K562 (cell line): ENCODE data around the gene CCNC. TPM values are rescaled to one million over a fixed set of nuclear protein-coding genes. Genes with fewer than 3 reads are reported as not detected.

Source experiments
- ARID2 ChIP-seq: fragments of 450-650 bp; IDR thresholded peaks from 2 replicates; pipeline ENCODE4 v1.6.1; 2017; ENCODE audit warnings: antibody characterized with exemption, mild to moderate bottlenecking
- BMI1 ChIP-seq: fragments of 150-350 bp; IDR thresholded peaks from 2 replicates; pipeline ENCODE4 v1.6.1; 2014; ENCODE audit warnings: low read length
- BRF1 ChIP-seq: IDR thresholded peaks from 3 replicates; pipeline ENCODE4 v1.6.1; 2011; ENCODE audit warnings: borderline replicate concordance, mild to moderate bottlenecking; ENCODE audit not compliant: insufficient read length; ENCODE audit errors: extremely low read depth
- CCNT2 ChIP-seq: IDR thresholded peaks from 2 replicates; pipeline ENCODE4 v1.6.1; 2011; ENCODE audit warnings: borderline replicate concordance, low read depth, mild to moderate bottlenecking, moderate library complexity, mixed read lengths, low read length; ENCODE audit not compliant: insufficient read length; ENCODE audit errors: extremely low read depth
- CHCHD3 ChIP-seq: fragments of 250-450 bp; sonication (Bioruptor Pico); IDR thresholded peaks from 2 replicates; pipeline ENCODE4 v2.1.2; 2022; ENCODE audit warnings: mild to moderate bottlenecking
- CREB1 ChIP-seq, 2 experiments: sonication (generic) in 1 of 2; formaldehyde crosslinking in 1 of 2; IDR thresholded peaks; 2 replicates each; pipeline versions ENCODE4 v1.6.1 to v1.8.0; 2012 to 2022; ENCODE audit warnings: inconsistent platforms in 1 of 2, mild to moderate bottlenecking in 1 of 2, missing genetic modification reagents in 1 of 2, moderate library complexity in 1 of 2
- CREB3 ChIP-seq: fragments of 450-650 bp; conservative IDR thresholded peaks from 2 replicates; pipeline ENCODE4 v1.6.1; 2016; ENCODE audit warnings: missing genetic modification characterization, low read depth, mild to moderate bottlenecking, missing compliant biosample characterization, moderate library complexity
- CREB5 ChIP-seq: fragments of 250-450 bp; sonication (Bioruptor Pico); IDR thresholded peaks from 2 replicates; pipeline ENCODE4 v1.5.0; 2020; ENCODE audit warnings: mild to moderate bottlenecking
- E4F1 ChIP-seq: fragments of 250-450 bp; sonication (Bioruptor Pico); IDR thresholded peaks from 2 replicates; pipeline ENCODE4 v1.5.0; 2021; ENCODE audit warnings: mild to moderate bottlenecking, borderline replicate concordance
- GTF2A2 ChIP-seq: IDR thresholded peaks from 2 replicates; pipeline ENCODE4 v1.6.1; 2016; ENCODE audit warnings: mild to moderate bottlenecking, missing genetic modification characterization, missing compliant biosample characterization
- HDGF ChIP-seq: fragments of 450-650 bp; IDR thresholded peaks from 2 replicates; pipeline ENCODE4 v1.6.1; 2016
- HIVEP1 ChIP-seq: fragments of 250-450 bp; sonication (Bioruptor Pico); IDR thresholded peaks from 2 replicates; pipeline ENCODE4 v1.4.0; 2020; ENCODE audit warnings: mild to moderate bottlenecking
- HOXB6 ChIP-seq: fragments of 250-450 bp; sonication (Bioruptor Pico); IDR thresholded peaks from 2 replicates; pipeline ENCODE4 v1.5.1; 2022; ENCODE audit warnings: mild to moderate bottlenecking, borderline replicate concordance
- KDM4B ChIP-seq, 2 experiments: fragments of 450-650 bp in 1 of 2; sonication (generic) in 1 of 2; IDR thresholded peaks; 2 replicates each; pipeline ENCODE4 v1.6.1; 2016 to 2017; ENCODE audit warnings: borderline replicate concordance in 2 of 2, antibody characterized with exemption in 1 of 2, low read depth in 1 of 2, mild to moderate bottlenecking in 1 of 2
- KLF6 ChIP-seq: fragments of 250-450 bp; sonication (Bioruptor Pico); IDR thresholded peaks from 2 replicates; pipeline ENCODE4 v1.4.0; 2020; ENCODE audit warnings: mild to moderate bottlenecking, moderate library complexity, borderline replicate concordance
- NFE2 ChIP-seq: IDR thresholded peaks from 2 replicates; pipeline ENCODE4 v1.6.1; 2014; ENCODE audit warnings: antibody characterized with exemption, low read depth
- NR0B1 ChIP-seq: fragments of 450-650 bp; IDR thresholded peaks from one replicate; pipeline ENCODE4 v1.6.1; 2018; ENCODE audit warnings: mild to moderate bottlenecking, moderate library complexity; ENCODE audit not compliant: partially characterized antibody
- NR1H2 ChIP-seq: sonication (generic); formaldehyde crosslinking; IDR thresholded peaks from 2 replicates; pipeline ENCODE4 v1.4.0; 2020; ENCODE audit warnings: mild to moderate bottlenecking, missing genetic modification reagents
- RBM22 ChIP-seq: fragments of 200-400 bp; formaldehyde crosslinking; IDR thresholded peaks from 2 replicates; pipeline ENCODE4 v1.6.1; 2018; ENCODE audit warnings: low read length, low read depth; ENCODE audit not compliant: poor library complexity, severe bottlenecking
- SAFB ChIP-seq: fragments of 200-400 bp; formaldehyde crosslinking; IDR thresholded peaks from 2 replicates; pipeline ENCODE4 v1.6.1; 2017; ENCODE audit warnings: low read depth, low read length, borderline replicate concordance
- SMARCB1 ChIP-seq: IDR thresholded peaks from 2 replicates; pipeline ENCODE4 v1.6.1; 2011; ENCODE audit warnings: improper control_type of control experiment, low read depth; ENCODE audit not compliant: insufficient read length
- ZNF699 ChIP-seq: fragments of 250-450 bp; sonication (Bioruptor Pico); IDR thresholded peaks from 2 replicates; pipeline ENCODE4 v1.8.0; 2021; ENCODE audit warnings: mild to moderate bottlenecking, moderate library complexity; ENCODE audit not compliant: insufficient replicate concordance
- polyA plus RNA-seq, 8 experiments: library from polyadenylated mRNA; depleted of rRNA in 4 of 8; stranded (reverse) in 5 of 8; unstranded in 3 of 8; fragments of >200 nt; fragmentation: Nextera tagmentation in 2 of 8; fragmentation: Illumina TruSeq in 1 of 8; extraction: Ambion mirVana in 2 of 8; extraction: Trizol in 1 of 8; gene quantifications; 2 replicates each; pipeline versions ENCODE4 v1.2.1 to v1.2.3, GENCODE V29; 2011 to 2014; ENCODE audit warnings: inconsistent platforms in 1 of 8, missing spikeins in 1 of 8
- total RNA-seq, 7 experiments: library from RNA; depleted of rRNA in 6 of 7; stranded (reverse); fragments of >200 nt in 6 of 7; fragmentation: Illumina TruSeq in 2 of 7; extraction: Trizol in 2 of 7; gene quantifications; 2 replicates each; pipeline versions ENCODE4 v1.2.1 to v1.2.3, GENCODE V29; 2011 to 2021; ENCODE audit warnings: low replicate concordance in 1 of 7

Gene CCNC
- total and polyA plus RNA-seq, 9 of the 15 experiments (the other 6 are each of a cell fraction or from before 2014, with no cell fraction given): 68.7 to 177 (median 99.6) TPM

- TF ChIP-seq CREB1 (IDR thresholded peaks at IDR 0.05): peak; percentile 44; the same call in 1 of the 2 replicates
- TF ChIP-seq CREB1 (CRISPR knock-in tag; IDR thresholded peaks at IDR 0.05): no peak
- no peak for TF ChIP-seq E4F1 (CRISPR knock-in tag)
- no peak for TF ChIP-seq ARID2
- TF ChIP-seq HOXB6: no peak
- TF ChIP-seq KDM4B (IDR thresholded peaks at IDR 0.05; ENCODE audit: borderline replicate concordance in 2 of 2, low read depth in 1 of 2): peak in 1 of 2 experiments; percentile 56; a peak in 1 of 4 replicates
- no peak for TF ChIP-seq ZNF699
- peak; percentile 47 for TF ChIP-seq RBM22
- TF ChIP-seq SAFB: no peak
- TF ChIP-seq CREB3 (tag): no peak
- TF ChIP-seq CCNT2: peak; percentile 48
- no peak for TF ChIP-seq BRF1
- no peak for TF ChIP-seq CREB5 (CRISPR knock-in tag)
- TF ChIP-seq NR0B1: no peak
- TF ChIP-seq GTF2A2 (tag): no peak
- TF ChIP-seq SMARCB1: no peak
- no peak for TF ChIP-seq HIVEP1
- TF ChIP-seq CHCHD3 (CRISPR knock-in tag): no peak
- no peak for TF ChIP-seq KLF6
- TF ChIP-seq NR1H2 (CRISPR knock-in tag): no peak
- TF ChIP-seq BMI1: no peak
- TF ChIP-seq HDGF: no peak
- no peak for TF ChIP-seq NFE2
Observed at GRCh38 chr6:99520855-99521632, 47.4 kb downstream of the CCNC start (continued).
